Vagina (tissue), 2 donors: Measurements from ENCODE around the gene CPLX1. TPM values are rescaled to one million over a fixed set of nuclear protein-coding genes. Genes with fewer than 3 reads are reported as not detected.

ENCODE experiments used
- DNase-seq, 2 donors: peaks; one replicate each; pipeline ENCODE4 v3.0.0-alpha.2; 2017; ENCODE audit errors: extremely low spot score in 2 of 2
- H3K27ac ChIP-seq: fragments of 200-600 bp; sonication (generic); one replicate; pipeline ENCODE4 v1.5.1; 2019
- H3K27me3 ChIP-seq: fragments of 200-600 bp; sonication (generic); one replicate; pipeline ENCODE4 v1.5.1; 2019
- H3K36me3 ChIP-seq, 2 donors: fragments of 200-600 bp; sonication (generic); one replicate each; pipeline ENCODE4 v1.5.1; 2017 to 2019
- H3K4me1 ChIP-seq: fragments of 200-600 bp; sonication (generic); one replicate; pipeline ENCODE4 v1.5.1; 2019
- H3K4me3 ChIP-seq, 2 donors: fragments of 200-600 bp; sonication (generic); 1 replicate in 1 of 2; 2 replicates in 1 of 2; pipeline ENCODE4 v1.5.1; 2016 to 2019
- H3K9me3 ChIP-seq: fragments of 200-600 bp; sonication (generic); one replicate; pipeline ENCODE4 v1.5.1; 2019
- CTCF ChIP-seq, 3 experiments: fragments of 450-650 bp in 2 of 3; fragments of 200-600 bp in 1 of 3; sonication (generic) in 1 of 3; IDR thresholded peaks; one replicate each; pipeline ENCODE4 v1.5.1; 2017 to 2019; ENCODE audit warnings: antibody characterized with exemption in 3 of 3, mild to moderate bottlenecking in 2 of 3, moderate library complexity in 2 of 3
- POLR2A ChIP-seq, 2 donors: fragments of 450-650 bp; IDR thresholded peaks; one replicate each; pipeline ENCODE4 v1.6.1; 2017; ENCODE audit warnings: antibody characterized with exemption in 2 of 2, mild to moderate bottlenecking in 2 of 2, moderate library complexity in 2 of 2
- POLR2AphosphoS5 ChIP-seq, 2 donors: sonication (generic); formaldehyde crosslinking; IDR thresholded peaks; one replicate each; pipeline ENCODE4 v1.9.0; 2017; ENCODE audit warnings: antibody characterized with exemption in 2 of 2, mild to moderate bottlenecking in 2 of 2, low read depth in 1 of 2; ENCODE audit not compliant: insufficient read depth in 1 of 2
- intact Hi-C: fragments of 100-400 bp; cut with DNase I; formaldehyde crosslinking; loops from one replicate; pipeline ENCODE4 v1.15.1; 2023
- total RNA-seq: library from RNA; depleted of rRNA; stranded (reverse); fragments of >200 nt; gene quantifications from one replicate; pipeline ENCODE4 v1.2.3, GENCODE V29; 2016

The CPLX1 gene
- total RNA-seq, 1 donor from 2014 or later, result 0.98 TPM

- Histone ChIP-seq H3K4me3 (no peak overlapping the region), H3K27me3 (no peaks in the 10 kb centered on the region), H3K4me1 (no peaks in the 10 kb centered on the region), H3K27ac (no peak overlapping the region), H3K9me3 (no peaks in the 10 kb centered on the region), H3K36me3 (peaks cover 0 to 76% of the 10 kb centered on the region in 2 donors)
- intact Hi-C loops, result no loop called here
- TF ChIP-seq POLR2AphosphoS5 (IDR thresholded peaks at IDR 0.05; ENCODE audit: insufficient read depth in 1 of 2, low read depth in 1 of 2), result no peak
- TF ChIP-seq POLR2A (IDR thresholded peaks at IDR 0.05), result no peak
- no peak for TF ChIP-seq CTCF (IDR thresholded peaks at IDR 0.05)
- DNase-seq, result no peak
Observed at GRCh38 chr4:871484-871883, 45.6 kb upstream of the CPLX1 start.

GRCh38 chr4:870951-871350 is 45.0 kb upstream of the CPLX1 start:
- Histone ChIP-seq H3K36me3 (peaks cover 0 to 76% of the 10 kb centered on the region in 2 donors), H3K4me1 (no peaks in the 10 kb centered on the region), H3K27me3 (no peaks in the 10 kb centered on the region), H3K27ac (no peak overlapping the region), H3K4me3 (no peak overlapping the region), H3K9me3 (no peaks in the 10 kb centered on the region)
- intact Hi-C loops, result no loop called here
- TF ChIP-seq POLR2A (IDR thresholded peaks at IDR 0.05) (no peak), CTCF (IDR thresholded peaks at IDR 0.05) (no peak), POLR2AphosphoS5 (IDR thresholded peaks at IDR 0.05; ENCODE audit: insufficient read depth in 1 of 2, low read depth in 1 of 2) (no peak)
- DNase-seq, result no peak

- DNase-seq, result no peak
- Histone ChIP-seq H3K27ac (no peak overlapping the region), H3K4me3 (no peak overlapping the region), H3K9me3 (no peaks in the 10 kb centered on the region), H3K27me3 (no peaks in the 10 kb centered on the region), H3K4me1 (no peaks in the 10 kb centered on the region), H3K36me3 (peaks cover 0 to 76% of the 10 kb centered on the region in 2 donors)
- TF ChIP-seq POLR2A (IDR thresholded peaks at IDR 0.05), result no peak
- no peak for TF ChIP-seq POLR2AphosphoS5 (IDR thresholded peaks at IDR 0.05; ENCODE audit: insufficient read depth in 1 of 2, low read depth in 1 of 2)
- TF ChIP-seq CTCF (IDR thresholded peaks at IDR 0.05), result no peak
- intact Hi-C loops, result no loop called here
Observed at GRCh38 chr4:869776-870175, 43.8 kb upstream of the CPLX1 start.

DNA sequence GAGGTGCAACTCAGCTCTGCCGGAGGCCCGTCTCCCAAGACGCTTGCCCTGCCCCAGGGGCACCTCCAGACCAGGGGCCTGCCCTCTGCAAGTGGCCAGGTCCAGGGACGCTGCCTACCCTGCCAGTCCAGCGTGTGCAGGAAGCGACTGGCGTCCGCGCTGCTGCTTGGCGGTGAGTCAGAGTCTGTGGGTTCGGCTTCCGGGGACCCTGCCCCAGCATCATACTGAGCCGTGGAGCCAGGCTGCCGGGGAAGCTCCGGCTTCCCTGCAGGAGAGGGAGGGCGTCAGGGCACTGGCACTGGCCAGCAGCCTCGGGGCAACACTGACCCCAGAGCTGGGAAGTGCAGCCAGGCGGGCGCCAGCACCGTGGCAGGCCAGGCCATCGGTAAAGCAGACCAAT is 42.5 kb upstream of the CPLX1 start:
- Histone ChIP-seq H3K4me1 (no peaks in the 10 kb centered on the region), H3K27ac (no peak overlapping the region), H3K4me3 (no peak overlapping the region), H3K36me3 (peaks cover 0 to 81% of the 10 kb centered on the region in 2 donors), H3K9me3 (no peaks in the 10 kb centered on the region), H3K27me3 (no peaks in the 10 kb centered on the region)
- DNase-seq, result no peak
- no peak for TF ChIP-seq POLR2A (IDR thresholded peaks at IDR 0.05)
- TF ChIP-seq POLR2AphosphoS5 (IDR thresholded peaks at IDR 0.05; ENCODE audit: insufficient read depth in 1 of 2, low read depth in 1 of 2), result no peak
- no peak for TF ChIP-seq CTCF (IDR thresholded peaks at IDR 0.05)
- intact Hi-C loops, result no loop called here

- TF ChIP-seq POLR2A (IDR thresholded peaks at IDR 0.05), result no peak
- TF ChIP-seq POLR2AphosphoS5 (IDR thresholded peaks at IDR 0.05; ENCODE audit: insufficient read depth in 1 of 2, low read depth in 1 of 2), result no peak
- TF ChIP-seq CTCF (IDR thresholded peaks at IDR 0.05), result no peak
- Histone ChIP-seq H3K4me3 (no peak overlapping the region), H3K27me3 (no peaks in the 10 kb centered on the region), H3K9me3 (no peaks in the 10 kb centered on the region), H3K36me3 (peaks cover 0 to 77% of the 10 kb centered on the region in 2 donors), H3K4me1 (no peaks in the 10 kb centered on the region), H3K27ac (no peak overlapping the region)
- intact Hi-C loops, result no loop called here
- DNase-seq, result no peak
Observed at GRCh38 chr4:867526-868250, 41.8 kb upstream of the CPLX1 start.
